Left kidney (tissue), 8 donors: Measurements from ENCODE around the gene CD53. TPM values are rescaled to one million over a fixed set of nuclear protein-coding genes. Genes with fewer than 3 reads are reported as not detected.
"Not testable (repeated sequence)": the region's sequence is repeated elsewhere in the genome, so short reads cannot be mapped to it uniquely, and the experiment has no call there.

Source experiments
- DNase-seq: peaks from one replicate; pipeline ENCODE4 v3.0.0-alpha.2; 2013
- long read RNA-seq, 8 donors: transcript quantifications; one replicate each; lab custom pipeline, GENCODE V29; 2026
- polyA plus RNA-seq: library from polyadenylated mRNA; unstranded; fragments of 120-200 nt; gene quantifications from one replicate; pipeline ENCODE4 v1.2.1, GENCODE V29; 2013; ENCODE audit not compliant: insufficient read length

Gene CD53, protein sequence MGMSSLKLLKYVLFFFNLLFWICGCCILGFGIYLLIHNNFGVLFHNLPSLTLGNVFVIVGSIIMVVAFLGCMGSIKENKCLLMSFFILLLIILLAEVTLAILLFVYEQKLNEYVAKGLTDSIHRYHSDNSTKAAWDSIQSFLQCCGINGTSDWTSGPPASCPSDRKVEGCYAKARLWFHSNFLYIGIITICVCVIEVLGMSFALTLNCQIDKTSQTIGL
- polyA plus RNA-seq = 5.6 TPM
- long read RNA-seq, donor 1, partial matches to known transcripts = 0 of 18 reads
- long read RNA-seq, donor 1, other reads (novel, unspliced or antisense) = 17 of 18 reads
- long read RNA-seq, donor 2, partial matches to known transcripts = 0 of 3 reads
- long read RNA-seq, donor 2, other reads (novel, unspliced or antisense) = 0 of 3 reads
- long read RNA-seq, donor 3, partial matches to known transcripts = 0 of 3 reads
- long read RNA-seq, donor 3, other reads (novel, unspliced or antisense) = 0 of 3 reads
- long read RNA-seq, donor 4 = 0 reads
- long read RNA-seq, donor 5, transcript CD53-201 (8 exons, 1,505 nt) = major isoform, 6 of 6 reads
- long read RNA-seq, donor 5, partial matches to known transcripts = 0 of 6 reads
- long read RNA-seq, donor 5, other reads (novel, unspliced or antisense) = 0 of 6 reads
- long read RNA-seq, donor 6, partial matches to known transcripts = 0 of 1 reads
- long read RNA-seq, donor 6, other reads (novel, unspliced or antisense) = 0 of 1 reads
- long read RNA-seq, donor 7, partial matches to known transcripts = 16 of 31 reads
- long read RNA-seq, donor 7, other reads (novel, unspliced or antisense) = 13 of 31 reads
- long read RNA-seq, donor 8, partial matches to known transcripts = 0 of 2 reads
- long read RNA-seq, donor 8, other reads (novel, unspliced or antisense) = 0 of 2 reads

DNA sequence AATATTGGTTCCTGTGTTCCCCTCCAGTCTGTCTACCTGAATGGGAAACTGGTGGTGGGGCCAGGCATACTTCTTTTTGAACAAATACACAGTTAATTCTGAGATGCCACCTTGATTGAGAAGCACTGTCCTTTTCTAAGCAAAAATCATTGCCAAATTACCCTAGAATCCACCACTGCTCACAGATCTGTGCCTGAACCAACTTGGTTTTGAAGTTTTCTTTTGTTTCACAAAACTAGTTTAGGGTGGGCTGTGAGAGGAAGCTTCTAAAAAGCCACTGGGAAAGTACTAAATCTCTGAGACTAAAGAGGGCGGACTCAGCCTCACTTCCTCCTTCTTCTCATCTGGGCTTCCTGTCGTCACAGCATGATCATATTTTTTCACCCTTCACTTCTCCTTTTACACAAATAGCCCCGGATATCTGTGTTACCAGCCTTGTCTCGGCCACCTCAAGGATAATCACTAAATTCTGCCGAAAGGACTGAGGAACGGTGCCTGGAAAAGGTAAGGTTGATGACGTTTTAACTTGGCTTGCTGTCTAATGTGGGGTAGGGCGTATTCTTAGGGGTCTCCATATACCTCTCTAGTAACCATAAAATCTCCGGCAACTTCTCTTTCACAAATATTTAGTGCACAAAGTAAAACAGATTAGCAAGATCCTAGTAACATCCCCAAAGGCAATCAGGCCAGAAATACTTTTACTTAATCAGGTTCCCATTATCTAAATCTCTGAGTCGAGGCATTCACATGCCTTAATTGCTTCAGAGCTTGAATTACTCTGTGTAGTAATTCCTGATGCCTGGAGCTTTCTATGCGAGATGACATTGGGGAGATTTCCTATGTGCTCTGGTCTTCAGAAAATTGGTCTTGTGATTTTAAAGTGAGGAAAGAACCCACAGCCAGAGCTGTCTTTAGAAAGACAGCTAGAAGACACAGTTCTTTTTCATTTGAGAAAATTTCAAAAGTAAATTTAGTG lies at the start of gene CD53:
Gene CD53 (plus strand): TSS at position 404 of the 976 bp plus-strand sequence. CDS start 18,261 bp downstream, outside the sequence.
- DNase-seq = no peak

DNA sequence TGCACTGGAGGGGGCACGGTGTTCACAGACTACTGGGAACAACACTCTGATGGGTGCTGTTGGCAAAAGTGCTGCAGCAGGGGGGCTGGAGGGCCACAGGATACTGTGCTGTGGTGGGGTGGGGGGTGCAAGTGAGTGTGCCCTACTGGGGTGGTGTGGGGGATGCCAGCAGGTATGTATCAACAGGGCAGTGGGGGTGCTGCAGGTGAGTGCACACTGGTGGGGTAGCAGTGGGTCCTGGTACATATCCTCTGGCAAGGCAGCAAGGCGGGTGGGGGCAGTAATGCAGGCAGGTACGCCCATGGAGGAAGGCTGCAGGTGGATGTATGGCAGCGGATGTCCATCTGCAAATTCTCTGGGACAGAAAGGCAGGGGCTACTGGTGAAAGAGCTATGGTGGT lies 48.8 kb upstream of the CD53 start:
- no peak for DNase-seq

DNA sequence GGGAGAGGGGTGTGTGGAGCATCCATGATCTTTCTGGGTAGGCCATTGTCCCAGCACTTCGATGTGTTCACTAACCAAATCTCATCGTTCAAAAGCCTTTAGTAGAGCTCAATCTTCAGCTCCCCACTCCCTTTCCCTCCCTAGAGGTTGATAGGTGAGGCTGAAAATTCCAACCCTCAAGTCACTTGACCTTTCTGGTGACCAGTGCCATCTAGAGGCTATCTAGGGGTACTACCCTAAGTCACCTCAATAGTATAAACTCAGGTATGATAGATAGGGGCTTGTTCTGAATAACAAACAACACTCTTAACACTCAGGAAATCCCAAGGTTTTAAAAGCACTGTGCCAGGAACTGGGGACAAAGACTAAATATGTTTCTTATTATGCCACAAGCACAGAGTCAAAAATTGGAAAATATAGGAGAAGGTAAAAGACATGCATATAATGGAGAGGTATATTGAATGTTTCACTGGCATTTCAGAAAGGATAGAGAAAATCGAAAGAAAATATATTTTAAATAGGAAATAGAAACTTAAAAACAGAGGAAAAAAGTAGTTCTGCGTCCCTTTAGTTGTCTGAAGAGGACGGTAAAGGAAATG lies 42.9 kb upstream of the CD53 start:
- peak; percentile 0 for DNase-seq

DNA sequence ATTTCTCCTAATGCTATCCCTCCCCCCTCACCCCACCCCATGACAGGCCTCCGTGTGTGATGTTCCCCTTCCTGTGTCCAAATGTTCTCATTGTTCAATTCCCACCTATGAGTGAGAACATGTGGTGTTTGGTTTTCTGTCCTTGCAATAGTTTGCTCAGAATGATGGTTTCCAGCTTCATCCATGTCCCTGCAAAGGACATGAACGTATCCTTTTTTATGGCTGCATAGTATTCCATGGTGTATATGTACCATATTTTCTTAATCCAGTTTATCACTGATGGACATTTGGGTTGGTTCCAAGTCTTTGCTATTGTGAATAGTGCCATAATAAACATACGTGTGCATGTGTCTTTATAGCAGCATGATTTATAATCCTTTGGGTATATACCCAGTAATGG lies 39.2 kb upstream of the CD53 start:
- not testable (repeated sequence) for DNase-seq

DNA sequence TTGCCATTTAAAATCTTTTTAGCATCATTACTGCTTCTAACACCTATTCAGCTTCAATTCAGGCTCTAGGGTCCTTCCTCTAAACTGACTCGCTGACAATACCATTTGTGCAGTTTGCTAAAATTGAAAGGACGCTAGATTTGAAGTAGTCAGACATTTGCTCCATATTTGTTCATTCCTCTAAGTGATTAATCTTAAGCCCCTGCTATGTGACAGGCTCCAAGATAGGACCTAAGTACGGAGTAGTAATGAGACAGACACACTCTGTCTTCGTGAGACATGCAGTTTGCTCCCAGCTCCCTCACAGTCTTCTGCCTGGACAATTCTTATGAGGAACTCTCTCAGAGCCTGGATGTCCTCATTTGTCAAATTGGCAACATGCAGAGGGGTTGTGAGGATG lies 26.1 kb upstream of the CD53 start:
- no peak for DNase-seq

DNA sequence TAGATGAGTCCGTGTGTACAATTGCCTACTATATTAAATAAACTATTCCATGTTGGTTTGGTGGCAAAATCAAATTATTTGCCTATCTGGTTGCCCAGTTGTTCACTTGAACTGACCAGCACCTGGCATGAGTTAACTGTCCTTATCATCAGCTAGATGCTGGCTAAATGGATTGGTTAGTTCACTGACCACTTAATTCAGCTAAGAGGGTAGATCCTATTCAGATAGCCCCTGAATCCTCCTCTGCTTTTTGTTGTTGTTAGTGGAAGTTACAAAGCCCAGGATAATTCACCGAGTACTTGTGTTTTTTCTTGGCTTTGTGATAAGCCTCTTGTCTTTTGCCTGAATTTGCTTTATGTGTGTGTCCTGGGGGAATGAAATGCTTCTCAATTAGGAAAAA lies 22.8 kb upstream of the CD53 start:
- DNase-seq = no peak

DNA sequence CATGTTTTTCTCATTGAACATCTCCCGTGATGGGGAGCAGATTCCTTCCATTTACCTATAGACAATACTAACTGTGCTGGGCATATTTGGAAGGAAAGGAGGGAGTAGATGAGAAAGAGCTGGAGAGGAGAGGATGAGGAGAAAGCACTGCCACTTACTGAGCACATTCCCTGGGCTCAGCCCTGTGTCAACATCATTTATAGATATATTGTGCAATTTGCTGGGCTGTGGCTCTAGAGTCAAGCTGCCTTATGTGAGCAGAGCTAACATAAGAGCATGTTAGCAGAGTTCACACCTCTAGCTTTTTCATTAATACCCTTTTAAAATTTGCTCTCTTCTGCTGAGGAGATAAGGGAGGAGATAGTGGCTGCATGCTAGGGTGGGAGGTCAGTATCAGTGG lies 22.3 kb upstream of the CD53 start:
- DNase-seq = no peak

DNA sequence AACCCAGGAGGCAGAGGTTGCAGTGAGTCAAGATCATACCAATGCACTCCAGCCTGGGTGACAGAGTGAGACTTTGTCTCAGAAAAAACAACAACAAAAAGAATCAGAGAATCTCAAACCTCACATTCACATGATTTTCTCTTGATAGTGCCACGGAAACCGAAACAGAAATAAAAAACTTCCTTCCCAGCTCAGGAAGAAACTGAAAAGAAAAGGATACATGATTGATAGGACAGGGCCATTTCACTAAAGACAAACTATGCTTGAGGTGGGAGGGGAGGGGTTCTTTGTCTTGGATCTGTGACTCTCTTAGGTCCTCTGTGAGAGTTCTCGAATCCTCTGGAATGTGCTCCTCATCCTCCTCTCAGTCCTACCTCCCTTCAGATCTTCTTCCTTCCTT lies 19.8 kb upstream of the CD53 start:
- no peak for DNase-seq

DNA sequence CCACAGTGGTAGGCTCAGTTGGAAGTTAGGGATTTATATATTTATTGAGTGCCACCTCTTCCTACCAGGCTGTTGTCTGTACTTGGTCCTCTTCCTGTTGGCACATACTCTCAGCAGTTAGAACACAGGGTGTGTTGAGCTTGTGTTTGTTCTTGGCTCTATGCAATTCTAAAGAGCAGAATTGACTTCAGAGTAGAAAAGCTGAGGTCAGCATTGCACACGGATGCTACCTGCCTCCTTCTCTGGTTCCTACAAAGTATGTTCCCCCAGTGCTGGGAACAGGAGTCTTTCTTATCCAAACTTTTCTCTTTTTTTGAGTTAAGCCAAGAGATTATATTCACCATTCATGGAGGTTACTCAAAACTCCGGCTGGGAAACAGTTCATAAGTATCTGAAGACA lies 16.5 kb upstream of the CD53 start:
- no peak for DNase-seq

DNA sequence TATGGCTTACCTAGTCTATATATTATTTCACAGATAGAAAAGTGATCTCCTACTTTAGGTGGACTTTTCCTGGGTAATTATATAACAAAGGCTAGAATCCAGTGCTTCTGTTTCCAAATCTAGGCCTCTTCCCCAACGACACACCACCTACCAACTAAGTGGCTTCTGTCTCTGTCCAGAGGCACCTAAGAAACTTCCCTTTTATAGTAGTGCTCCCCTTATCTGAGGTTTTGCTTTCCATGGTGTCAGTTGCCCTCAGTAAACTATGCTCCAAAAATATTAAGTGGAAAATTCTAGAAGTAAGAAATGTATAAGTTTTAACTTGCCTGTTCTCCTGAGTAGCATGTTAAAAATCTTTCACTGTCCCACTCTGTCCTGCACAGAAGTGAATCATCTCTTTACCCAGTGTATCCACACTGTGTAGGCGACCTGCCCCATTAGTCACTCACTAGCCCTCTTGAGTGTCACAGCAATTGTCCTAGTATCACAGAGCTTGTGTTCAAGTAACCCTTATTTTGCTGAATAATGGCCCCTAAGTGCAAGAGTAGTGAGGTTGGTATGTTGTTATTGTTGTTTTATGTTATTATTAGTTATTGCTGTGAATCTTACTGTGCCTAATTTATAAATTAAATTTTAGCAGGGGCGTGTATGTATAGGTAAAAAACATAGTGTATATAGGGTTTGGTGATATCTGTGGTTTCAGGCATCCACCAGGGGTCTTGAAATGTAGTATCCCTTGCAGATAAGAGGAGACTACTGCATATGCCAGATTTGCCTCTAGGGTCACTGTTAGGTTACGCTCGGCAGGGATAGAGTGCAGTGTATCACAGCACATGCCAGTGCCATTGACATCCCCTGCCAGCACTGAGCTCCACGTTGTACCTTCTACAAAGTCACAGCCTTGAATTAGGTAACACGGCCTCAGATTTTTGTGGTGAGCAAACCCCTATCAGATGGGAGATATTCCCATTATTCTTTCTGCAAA lies 14.7 kb upstream of the CD53 start:
- no peak for DNase-seq

DNA sequence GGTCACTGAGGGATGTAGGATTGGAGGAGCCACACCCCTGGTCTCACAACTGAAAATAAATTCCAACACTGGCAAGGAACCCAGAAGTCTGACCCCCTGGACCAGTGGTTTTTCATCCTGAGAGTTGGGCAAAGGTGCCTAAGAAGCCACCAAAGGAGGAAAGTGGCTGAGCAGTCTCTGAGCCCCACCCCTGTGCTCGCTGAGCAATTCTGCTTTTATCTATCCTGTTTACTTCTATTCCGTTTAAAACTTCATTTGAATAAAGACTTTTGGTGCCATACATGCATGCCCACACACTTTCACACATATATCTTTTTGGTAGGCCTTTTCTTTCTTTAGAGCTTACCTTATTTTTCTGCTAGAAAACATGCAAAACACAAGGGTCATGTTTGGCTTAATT lies 13.9 kb upstream of the CD53 start:
- no peak for DNase-seq

DNA sequence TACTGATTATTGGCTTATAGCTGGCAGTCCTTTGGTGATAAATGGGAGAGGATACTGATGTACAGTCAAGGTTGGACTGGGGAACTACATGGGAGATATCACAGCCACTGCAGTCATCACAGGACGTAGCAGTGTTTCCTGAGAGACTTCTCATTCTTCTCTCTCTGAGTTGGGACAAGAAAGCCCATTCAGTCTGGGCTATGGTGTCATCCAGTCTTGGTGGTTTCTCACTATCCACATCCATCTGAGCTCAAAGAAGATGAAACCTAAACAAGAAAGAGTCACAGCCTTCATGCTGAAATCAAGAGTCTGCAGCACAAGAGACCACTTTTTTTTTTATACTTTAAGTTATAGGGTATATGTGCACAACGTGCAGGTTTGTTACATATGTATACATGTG lies 12.8 kb upstream of the CD53 start:
- DNase-seq = no peak

DNA sequence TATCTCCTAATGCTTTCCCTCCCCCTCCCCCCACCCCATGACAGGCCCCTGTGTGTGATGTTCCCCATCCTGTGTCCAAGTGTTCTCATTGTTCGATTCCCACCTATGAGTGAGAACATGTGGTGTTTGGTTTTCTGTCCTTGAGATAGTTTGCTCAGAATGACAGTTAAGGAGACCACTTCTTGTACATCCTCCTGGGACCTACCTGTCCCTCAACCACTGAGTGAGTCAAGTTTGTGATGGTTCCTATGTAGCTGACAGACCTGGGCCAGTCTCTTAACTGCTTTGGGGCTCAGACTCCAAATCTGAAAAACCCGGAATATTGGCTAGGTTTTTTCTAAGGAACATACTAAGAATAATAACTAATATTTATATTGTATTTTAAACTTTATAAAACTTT lies 12.3 kb upstream of the CD53 start:
- DNase-seq = not testable (repeated sequence)

DNA sequence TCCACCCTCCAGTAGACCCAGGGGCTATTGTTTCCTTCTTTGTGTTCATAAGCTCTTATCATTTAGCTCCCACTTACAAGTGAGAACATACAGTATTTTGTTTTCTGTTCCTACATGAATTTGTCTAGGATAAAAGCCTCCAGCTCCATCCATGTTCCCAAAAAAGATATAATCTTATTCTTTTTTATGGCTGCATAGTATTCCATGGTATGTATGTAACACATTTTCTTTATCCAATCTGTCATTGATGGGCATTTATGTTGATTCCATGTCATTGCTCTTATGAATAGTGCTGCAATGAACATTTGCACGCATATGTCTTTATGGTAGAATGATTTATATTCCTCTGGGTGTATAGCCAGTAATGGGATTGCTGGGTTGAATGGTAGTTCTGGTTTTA lies 11.0 kb upstream of the CD53 start:
- not testable (repeated sequence) for DNase-seq

DNA sequence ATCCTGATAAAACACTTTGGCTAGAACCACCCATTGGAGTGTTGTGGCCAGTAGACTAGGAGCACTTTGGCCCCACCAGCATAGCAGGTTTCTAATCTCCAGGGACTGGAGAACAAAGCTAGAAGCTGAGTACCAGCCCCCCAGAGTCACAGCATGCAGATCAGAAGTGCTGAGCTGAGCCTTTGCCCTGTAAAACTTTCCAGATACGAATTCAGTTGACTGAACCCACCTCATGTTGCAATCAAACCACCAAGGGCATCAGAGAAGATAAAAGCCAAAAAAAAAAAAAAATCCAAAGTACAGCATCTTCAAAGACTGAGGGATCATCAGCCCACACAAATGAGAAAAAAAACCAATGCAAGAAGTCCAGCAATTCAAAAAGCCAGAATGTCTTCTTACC lies 8.7 kb upstream of the CD53 start:
- DNase-seq = no peak

DNA sequence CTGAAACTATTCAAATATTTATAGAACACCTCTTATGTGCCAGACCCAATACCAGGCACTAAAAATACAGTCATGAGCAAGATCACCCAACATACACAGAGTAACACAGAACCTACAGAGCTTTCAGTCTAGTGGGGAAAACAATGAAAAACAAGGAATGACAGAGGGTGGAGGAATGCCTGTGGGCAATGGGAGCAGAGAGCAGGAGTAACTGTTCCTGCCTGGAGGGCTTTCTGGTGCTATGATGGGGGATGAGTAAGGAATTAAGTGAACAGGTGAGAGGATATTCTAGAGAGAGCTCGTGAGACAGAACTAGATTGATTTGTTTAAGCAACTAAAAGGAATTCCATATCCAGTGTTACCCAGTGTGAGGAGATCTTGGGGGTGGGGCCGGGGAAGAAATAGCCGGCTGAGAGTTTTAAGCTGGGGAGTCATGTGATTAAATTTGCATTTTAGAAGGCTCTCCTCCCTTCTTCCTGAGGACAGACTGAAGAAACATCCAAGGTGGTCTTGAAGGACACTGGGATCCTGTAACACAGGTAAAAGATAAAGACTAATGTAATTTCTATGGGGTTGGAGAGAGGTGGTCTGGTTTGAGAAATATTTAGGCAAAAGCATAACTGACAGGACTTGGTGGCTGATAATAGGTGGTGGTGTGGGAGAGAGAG lies 2.1 kb upstream of the CD53 start:
- no peak for DNase-seq

DNA sequence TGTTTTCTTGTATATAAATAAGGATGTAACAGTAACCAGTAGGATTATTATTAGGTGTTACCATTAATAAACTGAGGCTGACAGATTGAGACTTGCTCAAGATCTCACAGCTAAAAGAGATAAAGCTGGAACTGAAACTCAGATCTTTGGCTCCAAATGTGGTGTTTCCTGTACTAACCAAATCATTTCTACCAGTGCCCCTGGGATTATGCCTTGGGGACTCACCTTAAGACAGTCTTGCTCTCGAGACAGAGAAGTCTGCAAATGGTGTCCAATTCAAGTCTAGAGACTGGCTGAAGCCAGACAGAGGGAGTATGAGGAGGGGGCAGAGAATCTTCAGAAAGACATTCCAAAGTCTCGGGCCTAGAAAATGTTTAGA lies 593 bp upstream of the CD53 start:
- no peak for DNase-seq

DNA sequence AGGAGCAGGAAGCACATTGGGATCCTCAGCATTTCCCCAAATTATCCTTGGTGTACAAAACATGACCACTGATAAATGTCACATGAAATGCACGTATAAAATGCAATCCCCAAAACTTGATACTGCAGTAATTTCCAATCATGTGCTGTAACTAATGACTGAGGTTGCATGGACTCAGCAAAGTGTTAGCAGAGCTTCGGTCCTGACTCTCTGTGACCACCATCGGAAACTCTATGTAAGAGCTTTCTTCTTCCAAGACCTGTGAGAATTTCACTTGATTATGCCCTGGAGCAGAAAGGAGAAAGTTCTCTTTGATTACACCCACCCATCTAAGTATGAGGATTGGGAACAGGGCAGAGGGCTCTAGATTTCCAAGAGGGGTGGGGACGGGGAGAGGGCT lies 908 bp downstream of the CD53 start:
- no peak for DNase-seq

DNA sequence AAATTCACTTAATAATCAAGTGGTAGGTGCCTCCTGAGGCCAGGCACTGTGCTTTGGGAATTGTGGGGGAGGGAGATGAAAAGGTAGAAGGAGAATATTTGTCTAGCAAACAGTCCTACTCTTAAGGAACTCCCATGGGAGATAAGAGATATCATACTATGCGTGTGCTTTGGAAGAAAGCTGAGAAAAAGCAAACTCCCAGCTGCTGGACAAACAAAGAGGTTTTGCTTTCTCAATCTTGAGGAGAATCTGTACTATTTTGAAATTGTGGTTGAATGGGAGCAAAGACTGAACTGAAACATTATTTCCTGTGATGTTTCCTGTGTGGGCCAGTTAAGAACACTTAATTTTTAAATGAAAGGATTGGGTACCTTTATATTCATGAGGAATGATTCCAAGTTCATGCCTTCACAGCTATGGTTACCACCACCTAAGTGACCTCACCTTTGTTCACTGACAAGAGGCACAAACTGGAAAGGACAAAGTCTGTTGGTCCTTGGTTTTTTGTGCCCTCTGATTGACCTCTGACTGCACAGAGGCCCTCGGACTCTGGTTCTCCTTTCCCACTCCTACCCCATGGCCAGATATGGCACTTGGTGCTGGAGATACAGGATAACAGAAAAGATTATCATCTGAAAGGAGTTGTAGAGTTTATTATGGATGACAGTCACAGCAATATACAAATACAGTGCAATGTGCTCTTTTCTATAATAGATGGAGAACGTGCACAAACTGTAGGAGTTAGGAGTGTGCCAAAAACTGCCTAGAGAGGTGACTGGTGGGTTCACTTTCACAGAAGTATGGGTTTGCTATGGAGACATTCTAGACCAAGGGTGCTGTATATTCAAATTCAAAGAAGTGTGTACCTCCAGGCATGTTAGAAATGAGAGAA lies 1.6 kb downstream of the CD53 start:
- DNase-seq = no peak
